AG04450 (cell line): ENCODE data around the gene TXNIP. TPM values are rescaled to one million over a fixed set of nuclear protein-coding genes. Genes with fewer than 3 reads are reported as not detected.

Experiments
- CTCF ChIA-PET: fragments of 300-600, 350-600 bp; formaldehyde crosslinking; extraction: SDS; loops from one replicate; lab custom pipeline; 2022; ENCODE audit warnings: antibody characterized with exemption, inconsistent platforms; lab: Charles Lee
- POLR2A ChIA-PET: fragments of 350-600 bp; formaldehyde crosslinking; extraction: SDS; loops from one replicate; lab custom pipeline; 2021; ENCODE audit warnings: antibody characterized with exemption, inconsistent platforms; lab: Yijun Ruan, JAX
- DNase-seq: peaks from one replicate; pipeline ENCODE4 v3.0.0-alpha.2; 2011; ENCODE audit warnings: low read depth, low spot score
- H3K27ac ChIP-seq: one replicate; pipeline ENCODE4 v1.5.1; 2012; ENCODE audit warnings: low read depth, low read length, control low read depth
- H3K27me3 ChIP-seq: one replicate; pipeline ENCODE4 v1.6.0; 2012; ENCODE audit warnings: low read length; ENCODE audit not compliant: control insufficient read depth, insufficient read depth
- H3K4me3 ChIP-seq: 2 replicates; pipeline ENCODE4 v1.5.1; 2011; ENCODE audit warnings: mild to moderate bottlenecking, low read depth, low read length, control low read depth
- H3K9me3 ChIP-seq: 2 replicates; pipeline ENCODE4 v1.5.1; 2012; ENCODE audit warnings: low read length; ENCODE audit not compliant: control insufficient read depth, insufficient read depth
- polyA plus RNA-seq: library from polyadenylated mRNA; depleted of rRNA; stranded (reverse); fragments of >200 nt; gene quantifications from 2 replicates; pipeline ENCODE4 v1.2.3, GENCODE V29; 2011
- TF ChIP-seq, protein P1 (sequence below): IDR thresholded peaks from 2 replicates; pipeline ENCODE4 v1.5.1; 2011; ENCODE audit warnings: low read depth, low read length, control low read depth, inconsistent platforms

The TXNIP gene
- polyA plus RNA-seq, 1 experiment = 229 TPM

DNA sequence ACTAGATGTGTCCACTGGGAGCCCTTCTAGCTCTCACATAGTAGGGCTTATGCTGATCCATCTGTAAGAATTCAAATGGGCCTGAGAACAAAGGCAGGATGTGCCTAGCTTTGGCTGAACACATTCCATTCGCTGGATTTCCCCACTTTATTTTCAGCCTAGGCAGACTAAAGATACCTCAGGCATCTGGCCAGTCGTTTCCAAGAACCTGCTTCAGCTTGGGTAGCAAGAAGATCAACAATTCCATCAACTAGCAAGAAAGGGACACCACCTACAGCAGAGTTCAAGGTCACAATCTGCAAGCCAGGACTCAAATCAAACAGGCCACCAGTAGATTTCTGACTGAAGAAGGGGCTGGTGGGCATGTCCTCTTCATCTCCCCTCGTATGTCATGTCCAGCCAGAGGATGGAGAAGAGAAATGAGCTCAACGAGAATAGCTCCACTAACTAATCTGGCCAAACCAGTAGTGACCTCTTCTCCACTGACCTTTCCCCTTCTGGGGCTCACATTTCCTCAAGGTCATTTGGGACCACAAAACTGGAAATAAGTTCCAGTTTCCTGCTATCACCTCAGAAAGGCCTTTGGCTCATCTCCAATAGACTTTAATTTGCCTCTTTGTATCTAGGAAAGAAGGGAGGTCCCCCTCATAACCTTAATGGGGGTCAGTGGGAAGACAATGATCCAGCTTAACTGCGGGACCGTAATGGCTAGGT is 14.2 kb downstream of the TXNIP start:
- CTCF ChIA-PET = no interaction called here

GRCh38 chr1:145980457-145980994 is 15.9 kb downstream of the TXNIP start:
- CTCF ChIA-PET = interaction anchor here (1.2 to 6.3 kb wide), 5 partner anchors 9 to 89 kb away, joined by 3 to 218 read pairs (median 10); partner anchors contain the start of genes ANKRD34A and POLR3GL
- Histone ChIP-seq H3K9me3 (no peaks in the 10 kb centered on the region), H3K27ac (no peak overlapping the region), H3K4me3 (no peak overlapping the region), H3K27me3 (no peaks in the 10 kb centered on the region)
- TF ChIP-seq, protein P1, sequence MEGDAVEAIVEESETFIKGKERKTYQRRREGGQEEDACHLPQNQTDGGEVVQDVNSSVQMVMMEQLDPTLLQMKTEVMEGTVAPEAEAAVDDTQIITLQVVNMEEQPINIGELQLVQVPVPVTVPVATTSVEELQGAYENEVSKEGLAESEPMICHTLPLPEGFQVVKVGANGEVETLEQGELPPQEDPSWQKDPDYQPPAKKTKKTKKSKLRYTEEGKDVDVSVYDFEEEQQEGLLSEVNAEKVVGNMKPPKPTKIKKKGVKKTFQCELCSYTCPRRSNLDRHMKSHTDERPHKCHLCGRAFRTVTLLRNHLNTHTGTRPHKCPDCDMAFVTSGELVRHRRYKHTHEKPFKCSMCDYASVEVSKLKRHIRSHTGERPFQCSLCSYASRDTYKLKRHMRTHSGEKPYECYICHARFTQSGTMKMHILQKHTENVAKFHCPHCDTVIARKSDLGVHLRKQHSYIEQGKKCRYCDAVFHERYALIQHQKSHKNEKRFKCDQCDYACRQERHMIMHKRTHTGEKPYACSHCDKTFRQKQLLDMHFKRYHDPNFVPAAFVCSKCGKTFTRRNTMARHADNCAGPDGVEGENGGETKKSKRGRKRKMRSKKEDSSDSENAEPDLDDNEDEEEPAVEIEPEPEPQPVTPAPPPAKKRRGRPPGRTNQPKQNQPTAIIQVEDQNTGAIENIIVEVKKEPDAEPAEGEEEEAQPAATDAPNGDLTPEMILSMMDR = no peak
- POLR2A ChIA-PET = interaction anchor here (1.6 kb wide), 1 partner anchor 16 kb away, joined by 12 read pairs; the partner anchor contains the start of genes ANKRD34A and POLR3GL
- no peak for DNase-seq

More for the DNA sequence above, 14.2 kb downstream of the TXNIP start:
- Histone ChIP-seq H3K4me3 (no peak overlapping the region), H3K27me3 (no peaks in the 10 kb centered on the region), H3K9me3 (no peaks in the 10 kb centered on the region), H3K27ac (no peak overlapping the region)
- POLR2A ChIA-PET = no interaction called here
- TF ChIP-seq, protein P1 = no peak
- DNase-seq = no peak

DNA sequence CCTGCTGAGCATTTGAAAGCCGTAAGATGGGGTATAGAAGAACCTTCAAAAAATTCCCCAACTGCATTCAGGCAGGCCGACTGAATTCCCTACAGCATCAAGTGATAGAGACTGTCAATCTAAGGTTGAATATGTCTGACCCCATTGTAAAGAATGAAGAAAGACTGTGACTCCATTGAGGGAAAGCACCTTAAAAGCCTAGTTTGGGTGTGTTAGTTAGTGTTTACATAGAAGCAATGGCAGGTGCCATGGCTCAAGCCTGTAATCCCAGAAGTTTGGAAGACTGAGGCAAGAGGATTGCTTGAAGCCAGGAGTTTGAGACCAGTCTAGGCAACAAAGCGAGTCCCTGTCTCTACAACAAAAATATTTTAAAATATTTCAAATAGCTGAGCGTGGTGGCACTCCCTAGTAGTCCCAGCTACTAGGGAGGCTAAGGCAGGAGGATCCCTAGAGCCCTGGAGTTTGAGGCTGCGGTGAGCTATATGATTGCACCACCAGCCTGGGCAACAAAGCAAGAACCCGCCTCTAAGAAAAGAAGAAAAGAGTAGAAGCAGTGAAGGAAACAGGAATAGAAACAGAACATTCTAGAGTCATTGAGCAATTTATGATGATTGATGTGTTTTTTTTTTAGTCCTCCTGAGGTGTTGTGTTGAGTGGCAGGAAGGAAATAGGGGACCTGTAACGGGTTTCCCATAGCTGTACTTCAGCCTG is 16.5 kb downstream of the TXNIP start:
- DNase-seq = no peak
- CTCF ChIA-PET = interaction anchor here (1.1 to 6.3 kb wide), 15 partner anchors 9 to 88 kb away, joined by 3 to 218 read pairs (median 8); partner anchors contain the start of genes ANKRD34A, HJV, ITGA10 and LIX1L
- no peak overlapping the region for H3K4me3 ChIP-seq
- H3K27me3 ChIP-seq = no peaks in the 10 kb centered on the region
- no peaks in the 10 kb centered on the region for H3K9me3 ChIP-seq
- TF ChIP-seq, protein P1 = no peak
- H3K27ac ChIP-seq = peak overlapping the region; percentile 90
- POLR2A ChIA-PET = interaction anchor here (0.8 to 2.4 kb wide), 6 partner anchors 16 to 72 kb away, joined by 3 to 12 read pairs (median 6); partner anchors contain the start of genes ANKRD34A, LIX1L, POLR3GL and RBM8A

DNA sequence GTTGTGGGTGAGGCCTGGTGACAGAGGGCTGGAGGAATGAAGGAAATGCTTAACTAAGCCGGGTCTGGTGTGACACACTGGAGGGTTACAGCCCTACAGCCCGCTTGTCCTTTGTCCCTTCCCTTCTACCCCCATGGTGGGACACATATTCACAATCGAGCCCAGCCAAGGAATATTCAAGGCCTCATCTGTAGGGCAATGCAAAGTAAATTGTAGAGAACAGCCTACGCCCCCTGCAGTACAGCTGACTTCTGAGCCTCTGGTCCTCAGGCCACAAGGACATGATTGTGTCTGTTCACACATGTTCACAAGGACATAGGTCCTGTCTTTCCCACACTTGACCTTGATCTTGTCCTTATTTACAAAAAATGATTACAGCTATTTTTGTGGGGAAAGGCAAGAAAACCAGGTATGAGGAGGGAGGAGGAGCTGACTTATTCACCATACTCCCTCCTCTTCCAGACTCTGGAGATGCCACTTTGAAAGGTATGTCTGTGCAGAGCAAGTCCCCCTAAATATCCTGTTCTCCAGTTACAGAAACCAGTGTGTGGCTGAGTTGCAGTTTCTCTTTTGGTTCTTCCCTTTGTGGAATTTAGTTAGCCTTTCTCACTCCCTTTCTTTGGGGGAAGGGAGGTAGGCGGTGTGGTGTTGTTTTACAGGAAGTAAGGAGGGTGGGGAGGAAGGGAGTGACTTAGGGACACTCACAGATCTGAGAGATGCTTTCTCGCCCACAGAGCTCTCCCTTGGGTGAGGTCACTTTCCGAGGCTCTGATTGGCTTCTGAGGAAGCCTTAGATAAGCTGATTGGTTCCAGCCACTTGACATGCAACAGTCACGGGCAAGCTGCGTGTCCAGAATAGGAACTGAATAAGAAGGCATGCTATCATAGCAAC is 17.3 kb downstream of the TXNIP start:
- peak; percentile 99 for DNase-seq
- TF ChIP-seq, protein P1 = peak; percentile 48; the same call in 1 of the 2 replicates
- ChIA-PET POLR2A (interaction anchor here (0.8 to 2.4 kb wide), 6 partner anchors 15 to 73 kb away, joined by 3 to 12 read pairs (median 6); partner anchors contain the start of genes ANKRD34A, LIX1L, POLR3GL and RBM8A), CTCF (interaction anchor here (0.6 to 6.3 kb wide), 22 partner anchors 10 to 188 kb away, joined by 3 to 218 read pairs (median 6); partner anchors contain the start of genes ANKRD34A, HJV, ITGA10 and LIX1L)
- Histone ChIP-seq H3K9me3 (no peaks in the 10 kb centered on the region), H3K27me3 (no peaks in the 10 kb centered on the region), H3K4me3 (peak overlapping the region; percentile 44), H3K27ac (peak overlapping the region; percentile 97)
